Measurements from ENCODE around the gene SLC31A1. TPM values are rescaled to one million over a fixed set of nuclear protein-coding genes. Genes with fewer than 3 reads are reported as not detected.

The SLC31A1 gene
- polyA plus RNA-seq, 1 donor (not counting 4 experiments of a cell fraction or from before 2014, with no cell fraction given), result 20.3 TPM

DNA sequence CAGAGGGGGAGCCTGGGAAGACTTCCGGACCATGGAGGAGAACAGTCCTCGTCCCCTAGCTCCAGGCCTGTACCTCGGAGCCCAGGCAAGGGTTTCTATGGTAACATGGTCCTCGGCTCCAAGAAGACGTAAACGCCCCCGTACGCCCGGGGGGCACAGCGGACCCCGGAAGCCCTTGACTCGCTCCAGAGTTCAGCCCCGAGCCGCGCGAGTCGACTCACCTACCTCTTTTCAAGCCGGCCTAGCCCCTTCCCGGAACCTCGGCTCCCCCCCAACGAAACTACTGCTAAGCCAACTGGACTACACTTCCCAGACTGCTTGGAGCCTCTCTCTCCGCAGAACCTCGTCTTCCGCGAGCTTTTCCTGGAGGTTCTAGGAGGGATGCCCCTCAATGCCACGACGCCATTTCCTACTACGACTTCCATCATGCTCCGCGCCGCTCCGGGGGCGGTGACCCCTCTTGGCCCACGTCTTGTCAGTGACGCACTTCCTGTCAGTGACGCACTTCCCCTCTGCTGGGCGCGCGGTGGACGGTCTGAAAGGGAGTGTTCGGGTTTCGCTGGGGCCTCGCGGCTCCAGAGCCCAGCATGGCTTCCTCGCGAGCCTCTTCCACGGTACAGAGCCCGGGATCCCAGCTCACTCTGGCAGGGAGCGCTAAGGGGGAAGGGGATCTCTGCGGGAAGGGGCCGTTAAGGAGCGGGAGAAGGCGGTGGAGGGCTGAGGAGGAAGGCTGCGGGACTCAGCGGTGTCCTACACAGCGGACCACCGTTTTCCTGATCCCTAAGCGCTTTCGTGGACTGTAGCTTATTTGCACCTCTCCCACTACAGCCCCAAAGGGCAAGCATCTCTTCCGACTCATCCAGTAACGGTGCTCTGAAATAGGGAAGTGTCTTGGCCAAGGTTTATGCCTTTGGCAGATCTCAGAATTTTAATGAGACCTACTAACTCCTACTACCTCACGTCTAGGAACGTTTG lies 54.1 kb downstream of the SLC31A1 start, which contains the start of the genes CDC26 and PRPF4:
Gene CDC26 (minus strand): TSS at position 416 of the 975 bp plus-strand sequence. CDS start 3,065 bp downstream, outside the sequence.
Gene PRPF4 (plus strand): TSS at position 502 of the 975 bp plus-strand sequence. CDS start 86 bp downstream, at position 588.
- peaks cover 4% of the 10 kb centered on the region for H3K4me1 ChIP-seq (ENCODE audit: control insufficient read depth, extremely low read depth, insufficient read depth, low read length)
- FAIRE-seq (peak; percentile 63), DNase-seq (ENCODE audit: low read depth, low spot score) (peak; percentile 88)
- H2AFZ ChIP-seq (ENCODE audit: control insufficient read depth, low read length), result peak within 1 kb of the TSS; percentile 93
- no peaks in the 10 kb centered on the region for H4K20me1 ChIP-seq (ENCODE audit: control insufficient read depth, extremely low read depth, insufficient read depth, low read length)
- peaks cover 31% of the 10 kb centered on the region for H3K79me2 ChIP-seq (ENCODE audit: control insufficient read depth, insufficient read depth, low read length)
- H3K4me2 ChIP-seq (ENCODE audit: control insufficient read depth, extremely low read depth, insufficient read depth, low read depth, low read length), result peak within 1 kb of the TSS; percentile 81
- no peaks in the 10 kb centered on the region for H3K9me1 ChIP-seq (ENCODE audit: control insufficient read depth, extremely low read depth, insufficient read depth, low read length)
- no peak for TF ChIP-seq EZH2 (IDR thresholded peaks at IDR 0.05; ENCODE audit: low read length)
- TF ChIP-seq, protein P1, sequence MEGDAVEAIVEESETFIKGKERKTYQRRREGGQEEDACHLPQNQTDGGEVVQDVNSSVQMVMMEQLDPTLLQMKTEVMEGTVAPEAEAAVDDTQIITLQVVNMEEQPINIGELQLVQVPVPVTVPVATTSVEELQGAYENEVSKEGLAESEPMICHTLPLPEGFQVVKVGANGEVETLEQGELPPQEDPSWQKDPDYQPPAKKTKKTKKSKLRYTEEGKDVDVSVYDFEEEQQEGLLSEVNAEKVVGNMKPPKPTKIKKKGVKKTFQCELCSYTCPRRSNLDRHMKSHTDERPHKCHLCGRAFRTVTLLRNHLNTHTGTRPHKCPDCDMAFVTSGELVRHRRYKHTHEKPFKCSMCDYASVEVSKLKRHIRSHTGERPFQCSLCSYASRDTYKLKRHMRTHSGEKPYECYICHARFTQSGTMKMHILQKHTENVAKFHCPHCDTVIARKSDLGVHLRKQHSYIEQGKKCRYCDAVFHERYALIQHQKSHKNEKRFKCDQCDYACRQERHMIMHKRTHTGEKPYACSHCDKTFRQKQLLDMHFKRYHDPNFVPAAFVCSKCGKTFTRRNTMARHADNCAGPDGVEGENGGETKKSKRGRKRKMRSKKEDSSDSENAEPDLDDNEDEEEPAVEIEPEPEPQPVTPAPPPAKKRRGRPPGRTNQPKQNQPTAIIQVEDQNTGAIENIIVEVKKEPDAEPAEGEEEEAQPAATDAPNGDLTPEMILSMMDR (optimal IDR thresholded peaks at IDR 0.05 in 1 of 3, IDR thresholded peaks at IDR 0.05 in 1 of 3, conservative IDR thresholded peaks at IDR 0.05 in 1 of 3; ENCODE audit: extremely low read depth in 1 of 3, insufficient read depth in 2 of 3, low read length in 3 of 3), result no peak
- peak within 1 kb of the TSS; percentile 97 for H3K27ac ChIP-seq (ENCODE audit: control insufficient read depth, insufficient read depth, low read length)
- peak within 1 kb of the TSS; percentile 64 to 99 (median 99) for H3K4me3 ChIP-seq (ENCODE audit: control insufficient read depth in 2 of 3, extremely low read depth in 1 of 3, insufficient read depth in 2 of 3, low read depth in 1 of 3, low read length in 3 of 3)
- no peaks in the 10 kb centered on the region for H3K27me3 ChIP-seq (ENCODE audit: control insufficient read depth, extremely low read depth, insufficient read depth, low read length)
- dilution Hi-C loops (cut with MboI; ENCODE audit: extremely low pct_ligation_motif_present, low sequenced_read_pairs), result no loop called here
- H3K9me3 ChIP-seq (ENCODE audit: control insufficient read depth, low read depth, low read length), result no peaks in the 10 kb centered on the region
- H3K36me3 ChIP-seq (ENCODE audit: control insufficient read depth in 2 of 2, extremely low read depth in 1 of 2, insufficient read depth in 2 of 2, low read length in 2 of 2), result peaks cover 18 to 38% of the 10 kb centered on the region in 2 experiments
- H3K9ac ChIP-seq (ENCODE audit: control insufficient read depth, extremely low read depth, insufficient read depth, low read length), result peak within 1 kb of the TSS; percentile 97

DNA sequence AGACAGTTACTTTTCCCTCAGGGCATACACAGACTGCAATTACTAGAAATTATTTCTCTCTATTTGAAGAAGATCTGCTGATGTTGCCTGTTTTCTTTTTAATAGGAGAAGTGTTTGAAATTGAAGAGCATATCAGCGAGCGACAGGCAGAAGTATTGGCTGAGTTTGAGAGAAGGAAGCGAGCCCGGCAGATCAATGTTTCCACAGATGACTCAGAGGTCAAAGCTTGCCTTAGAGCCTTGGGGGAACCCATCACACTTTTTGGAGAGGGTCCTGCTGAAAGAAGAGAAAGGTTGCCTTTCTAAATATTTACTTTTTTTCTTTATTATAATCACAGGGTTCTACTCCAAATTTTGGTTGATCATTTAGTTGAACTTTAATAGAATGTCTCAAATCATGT lies 57.5 kb downstream of the SLC31A1 start:
- no peak overlapping the region for H3K9ac ChIP-seq (ENCODE audit: control insufficient read depth, extremely low read depth, insufficient read depth, low read length)
- no peaks in the 10 kb centered on the region for H3K9me1 ChIP-seq (ENCODE audit: control insufficient read depth, extremely low read depth, insufficient read depth, low read length)
- H2AFZ ChIP-seq (ENCODE audit: control insufficient read depth, low read length), result no peak overlapping the region
- no peaks in the 10 kb centered on the region for H3K9me3 ChIP-seq (ENCODE audit: control insufficient read depth, low read depth, low read length)
- H3K4me2 ChIP-seq (ENCODE audit: control insufficient read depth, extremely low read depth, insufficient read depth, low read depth, low read length), result no peak overlapping the region
- H3K27ac ChIP-seq (ENCODE audit: control insufficient read depth, insufficient read depth, low read length), result no peak overlapping the region
- FAIRE-seq (no peak), DNase-seq (ENCODE audit: low read depth, low spot score) (no peak)
- H3K79me2 ChIP-seq (ENCODE audit: control insufficient read depth, insufficient read depth, low read length), result peaks cover 30% of the 10 kb centered on the region
- TF ChIP-seq, protein P1 (optimal IDR thresholded peaks at IDR 0.05 in 1 of 3, IDR thresholded peaks at IDR 0.05 in 1 of 3, conservative IDR thresholded peaks at IDR 0.05 in 1 of 3; ENCODE audit: extremely low read depth in 1 of 3, insufficient read depth in 2 of 3, low read length in 3 of 3), result no peak
- TF ChIP-seq EZH2 (IDR thresholded peaks at IDR 0.05; ENCODE audit: low read length), result no peak
- H3K36me3 ChIP-seq (ENCODE audit: control insufficient read depth in 2 of 2, extremely low read depth in 1 of 2, insufficient read depth in 2 of 2, low read length in 2 of 2), result peaks cover 29% of the 10 kb centered on the region in 2 experiments
- no peak overlapping the region for H3K4me3 ChIP-seq (ENCODE audit: control insufficient read depth in 2 of 3, extremely low read depth in 1 of 3, insufficient read depth in 2 of 3, low read depth in 1 of 3, low read length in 3 of 3)
- dilution Hi-C loops (cut with MboI; ENCODE audit: extremely low pct_ligation_motif_present, low sequenced_read_pairs), result no loop called here
- H3K4me1 ChIP-seq (ENCODE audit: control insufficient read depth, extremely low read depth, insufficient read depth, low read length), result peaks cover 4% of the 10 kb centered on the region
- no peaks in the 10 kb centered on the region for H4K20me1 ChIP-seq (ENCODE audit: control insufficient read depth, extremely low read depth, insufficient read depth, low read length)
- no peaks in the 10 kb centered on the region for H3K27me3 ChIP-seq (ENCODE audit: control insufficient read depth, extremely low read depth, insufficient read depth, low read length)

Measured in keratinocyte (primary cell).